Cerebellar cortex (tissue), 1 donor: ENCODE results near the gene SLC25A13.
"Not testable (repeated sequence)": the region's sequence is repeated elsewhere in the genome, so short reads cannot be mapped to it uniquely, and the experiment has no call there.

Source experiments
- DNase-seq: peaks from one replicate; pipeline ENCODE4 v3.0.0-alpha.2; 2015; ENCODE audit warnings: low spot score

Gene SLC25A13

GRCh38 chr7:96154506-96154905, 167.4 kb downstream of the SLC25A13 start:
- DNase-seq = not testable (repeated sequence)

GRCh38 chr7:96152706-96153105, 169.2 kb downstream of the SLC25A13 start:
- no peak for DNase-seq

GRCh38 chr7:96151889-96152288, 170.0 kb downstream of the SLC25A13 start:
- DNase-seq = no peak

GRCh38 chr7:96144260-96144526, 177.7 kb downstream of the SLC25A13 start:
- no peak for DNase-seq

GRCh38 chr7:96143495-96144259, 178.2 kb downstream of the SLC25A13 start:
- no peak for DNase-seq

- DNase-seq = no peak
These were observed 185.2 kb downstream of the SLC25A13 start for GRCh38 chr7:96136600-96137239.

- no peak for DNase-seq
These were observed 186.7 kb downstream of the SLC25A13 start for GRCh38 chr7:96135241-96135640.

- DNase-seq = no peak
These were observed 190.4 kb downstream of the SLC25A13 start for GRCh38 chr7:96131525-96131924.

- no peak for DNase-seq
These were observed 194.2 kb downstream of the SLC25A13 start for GRCh38 chr7:96127746-96128145.

GRCh38 chr7:96126382-96126781, 195.5 kb downstream of the SLC25A13 start:
- no peak for DNase-seq

- no peak for DNase-seq
These were observed 199.2 kb downstream of the SLC25A13 start for GRCh38 chr7:96122746-96123145.

- no peak for DNase-seq
These were observed 200.1 kb downstream of the SLC25A13 start for GRCh38 chr7:96121752-96122151.

- no peak for DNase-seq
These were observed 201.3 kb downstream of the SLC25A13 start for GRCh38 chr7:96120445-96121225.

- no peak for DNase-seq
These were observed 203.4 kb downstream of the SLC25A13 start for GRCh38 chr7:96118449-96119001.

GRCh38 chr7:96116173-96116572, 205.7 kb downstream of the SLC25A13 start:
- no peak for DNase-seq

GRCh38 chr7:96114190-96114589, 207.7 kb downstream of the SLC25A13 start:
- no peak for DNase-seq

- DNase-seq = no peak
These were observed 210.5 kb downstream of the SLC25A13 start for GRCh38 chr7:96111405-96111804.

GRCh38 chr7:96104984-96105383, 216.9 kb downstream of the SLC25A13 start:
- DNase-seq = no peak

- no peak for DNase-seq
These were observed 219.6 kb downstream of the SLC25A13 start for GRCh38 chr7:96102096-96102811.

- no peak for DNase-seq
These were observed 221.2 kb downstream of the SLC25A13 start for GRCh38 chr7:96100737-96101136.

GRCh38 chr7:96097835-96098234, 224.1 kb downstream of the SLC25A13 start:
- DNase-seq = no peak

- DNase-seq = no peak
These were observed 228.5 kb downstream of the SLC25A13 start for GRCh38 chr7:96093435-96093834.
